HG02885 (cell line): Measurements from ENCODE around the gene SH3YL1.

Source experiments
- ATAC-seq: cut with Tn5 transposase; IDR thresholded peaks from one replicate; pipeline ENCODE4 v1.9.1; 2021; ENCODE audit warnings: mild to moderate bottlenecking; ENCODE audit not compliant: unreplicated experiment, poor library complexity

The SH3YL1 gene

DNA sequence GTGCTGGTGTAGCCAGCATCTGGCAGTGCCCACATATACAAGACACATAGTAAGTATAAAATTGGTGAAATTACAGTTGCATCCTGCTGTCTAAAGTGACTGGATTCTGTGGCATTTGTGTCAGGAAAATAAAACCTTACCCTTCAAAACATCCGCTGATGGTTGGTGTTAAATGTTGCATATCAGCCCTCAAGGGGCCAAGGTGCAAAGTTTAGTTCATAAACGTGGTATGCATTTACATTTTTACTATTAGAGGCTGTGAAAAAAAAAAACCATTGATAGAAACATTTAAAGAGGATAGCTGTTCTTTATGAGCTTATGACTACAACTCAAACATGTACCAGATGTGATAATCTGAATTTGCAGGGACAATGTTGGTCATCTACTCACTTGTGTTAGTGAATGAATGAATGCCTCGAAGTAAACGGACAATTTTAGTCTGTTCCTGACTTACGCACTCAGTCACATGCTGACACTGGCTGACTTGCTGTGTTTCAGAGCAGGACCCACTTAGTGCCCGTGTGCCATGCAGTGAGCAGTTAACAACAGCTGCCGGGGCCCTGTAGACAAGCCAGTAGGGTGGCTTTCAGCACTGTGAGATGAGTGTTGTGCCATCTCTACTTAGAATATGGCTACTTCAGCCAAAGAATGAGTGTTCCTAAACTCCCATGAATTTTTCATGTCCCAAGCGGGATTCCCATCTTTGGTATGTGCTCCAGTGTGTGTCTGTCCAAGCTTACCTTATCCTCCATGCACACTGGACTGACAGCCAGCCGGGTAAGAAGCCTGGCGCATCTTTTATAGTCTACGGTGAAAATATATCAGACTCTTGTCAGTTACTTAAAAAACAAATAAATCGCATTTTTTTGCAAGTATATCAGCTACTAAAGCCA is 18.8 kb upstream of the SH3YL1 start:
- no peak for ATAC-seq

DNA sequence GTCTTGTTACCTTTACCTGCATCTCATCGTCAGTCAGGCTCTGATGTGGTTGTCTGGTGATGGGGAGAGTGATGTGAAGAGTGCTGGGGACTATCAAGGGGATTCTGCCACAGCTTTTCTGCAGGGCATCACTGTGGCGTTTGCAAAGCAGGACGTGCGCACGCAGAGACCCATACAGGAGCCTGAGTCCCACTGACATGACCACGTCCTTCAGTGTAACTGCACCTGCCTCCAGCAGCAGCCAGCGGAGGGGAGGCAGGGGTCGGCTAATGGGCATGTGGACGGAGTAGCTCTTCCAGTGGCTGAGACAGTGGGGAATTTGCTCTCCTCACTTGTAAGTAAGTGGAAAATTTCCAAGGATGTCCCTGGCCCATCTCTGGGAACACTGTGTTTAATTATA is 17.5 kb upstream of the SH3YL1 start:
- no peak for ATAC-seq

DNA sequence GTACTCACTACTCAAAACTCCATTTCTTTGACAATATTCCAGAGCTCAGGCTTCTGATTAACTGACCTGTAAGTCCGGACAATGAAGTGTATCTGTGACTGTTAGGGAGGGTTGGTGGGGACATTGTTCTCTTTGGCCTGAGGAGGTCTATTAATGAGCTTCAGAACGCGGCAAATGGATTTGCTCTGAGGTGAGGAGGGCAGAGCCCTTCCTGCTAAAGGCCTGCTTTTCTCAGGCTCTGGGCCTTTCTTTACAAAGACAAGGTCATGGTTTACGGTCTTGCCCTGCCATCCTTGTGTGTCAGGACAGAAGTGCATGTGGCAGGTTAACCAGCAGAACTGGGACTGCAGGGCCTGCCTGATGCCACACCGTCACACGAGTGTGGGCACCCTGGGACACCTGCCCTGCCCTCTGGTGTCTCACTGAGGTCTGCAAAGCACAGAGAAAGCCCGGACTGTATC is 16.8 kb upstream of the SH3YL1 start:
- no peak for ATAC-seq

DNA sequence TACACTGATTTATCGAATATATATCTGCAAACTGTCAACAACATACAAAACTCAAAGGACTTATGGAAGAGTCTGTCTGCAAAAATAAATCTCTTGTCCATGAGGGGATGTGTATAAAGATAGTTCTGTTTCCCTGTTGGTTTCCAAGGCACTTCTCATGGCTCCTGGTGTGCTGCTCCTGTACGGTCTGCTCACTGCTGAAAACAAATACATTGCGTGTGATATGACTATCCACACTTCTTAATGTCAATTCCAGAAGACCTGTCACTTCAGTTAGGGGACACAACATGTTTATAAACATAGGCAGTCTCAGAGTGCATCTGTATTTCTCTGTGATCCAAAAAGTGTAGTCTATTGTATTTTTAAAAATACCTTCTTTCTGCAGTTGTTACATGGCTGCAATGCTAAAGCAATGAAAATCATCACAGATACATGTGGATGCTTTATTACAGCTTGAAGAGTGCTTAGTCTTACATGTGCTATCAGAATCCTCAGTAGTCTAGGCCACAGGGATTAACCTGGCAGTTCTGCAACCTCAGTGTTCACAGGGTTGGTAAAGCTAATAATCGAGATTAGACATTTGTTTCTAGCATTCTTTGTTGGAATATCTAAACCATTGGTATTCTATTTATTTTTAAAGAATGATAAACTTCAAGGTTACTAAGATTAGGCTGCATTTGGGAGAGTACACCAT is 16.3 kb upstream of the SH3YL1 start:
- no peak for ATAC-seq

DNA sequence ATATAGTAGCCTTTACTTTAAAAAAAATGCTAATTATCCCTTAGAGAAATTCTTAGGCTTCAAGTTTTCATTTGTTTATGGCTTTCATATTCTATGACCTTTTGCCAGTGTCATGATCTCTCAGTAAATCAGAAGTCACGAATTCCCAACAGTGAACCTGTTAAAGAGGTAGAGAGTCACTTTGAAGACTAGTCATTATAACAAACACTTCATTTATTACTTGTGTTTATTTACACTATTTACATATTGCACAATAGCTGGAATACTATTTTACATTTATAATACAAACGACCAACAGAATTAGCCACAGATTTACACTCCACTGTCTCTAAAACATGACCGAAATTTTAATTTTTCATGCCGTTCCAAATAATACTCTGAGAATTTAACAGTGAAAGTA is 15.5 kb upstream of the SH3YL1 start:
- no peak for ATAC-seq

DNA sequence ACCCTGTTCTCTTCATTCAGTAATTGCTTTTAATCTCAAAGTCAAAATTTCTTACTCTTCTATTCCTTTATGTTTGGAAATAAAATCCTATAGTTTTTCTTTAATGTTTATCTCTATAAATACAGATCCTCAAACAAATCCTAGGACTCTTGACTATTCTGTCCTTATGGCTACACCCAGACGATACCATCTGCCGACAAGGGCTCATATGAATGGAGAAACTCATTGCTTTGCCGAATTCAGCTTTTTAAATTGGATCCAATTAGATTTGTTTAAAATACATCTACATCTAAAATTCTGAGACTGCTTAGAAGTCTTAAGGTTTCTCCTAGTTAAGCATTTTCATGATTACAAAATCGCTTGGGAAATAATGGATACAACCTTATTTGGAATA is 15.1 kb upstream of the SH3YL1 start:
- ATAC-seq: no peak

DNA sequence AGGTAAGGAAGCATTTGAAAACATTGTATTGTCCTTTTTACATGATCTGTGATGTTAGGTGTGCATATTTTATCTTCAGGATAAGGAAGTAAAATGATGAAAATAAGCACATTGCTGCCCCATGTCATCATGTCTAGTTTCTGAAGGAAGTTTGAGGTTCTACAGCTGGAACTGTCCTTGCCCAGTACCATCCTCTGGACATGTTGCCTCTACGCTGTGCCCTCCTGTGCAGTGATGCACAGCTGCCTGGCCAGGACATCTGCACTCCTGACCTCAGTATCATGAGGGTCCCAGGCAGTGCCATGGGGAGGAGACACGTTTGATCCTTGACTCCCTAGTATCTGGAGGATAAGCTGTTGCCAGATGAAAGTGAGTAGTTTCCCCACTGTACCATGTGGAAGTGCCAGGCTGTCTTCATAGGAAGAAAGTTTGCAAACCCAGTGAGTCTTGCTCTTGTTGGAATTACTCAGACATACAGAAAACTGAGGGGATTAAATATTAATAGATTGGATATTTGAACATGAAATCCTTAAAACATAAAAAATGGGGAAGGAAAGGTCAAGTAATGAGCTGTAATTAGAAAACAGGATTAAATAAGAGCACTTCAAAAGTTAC is 14.6 kb upstream of the SH3YL1 start:
- no peak for ATAC-seq

DNA sequence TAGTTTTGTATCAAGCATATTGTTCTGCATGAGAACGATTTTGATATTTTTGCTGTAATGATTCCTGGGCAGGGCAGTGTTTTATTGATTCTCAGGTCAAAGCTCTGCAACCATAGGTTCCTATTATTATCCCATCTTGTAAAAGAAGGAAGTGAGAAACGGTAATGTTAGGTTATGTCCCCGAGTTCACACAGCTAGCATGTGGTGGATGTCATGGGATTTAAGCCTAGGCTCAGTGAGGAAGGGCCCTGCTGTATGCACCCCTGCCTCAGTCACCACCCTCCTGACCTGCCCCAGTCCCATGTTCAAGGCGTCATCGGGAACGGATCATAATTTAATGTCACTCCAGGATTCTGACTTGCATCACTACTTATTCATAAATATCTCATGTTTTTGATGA is 11.6 kb upstream of the SH3YL1 start:
- ATAC-seq: peak; percentile 97

DNA sequence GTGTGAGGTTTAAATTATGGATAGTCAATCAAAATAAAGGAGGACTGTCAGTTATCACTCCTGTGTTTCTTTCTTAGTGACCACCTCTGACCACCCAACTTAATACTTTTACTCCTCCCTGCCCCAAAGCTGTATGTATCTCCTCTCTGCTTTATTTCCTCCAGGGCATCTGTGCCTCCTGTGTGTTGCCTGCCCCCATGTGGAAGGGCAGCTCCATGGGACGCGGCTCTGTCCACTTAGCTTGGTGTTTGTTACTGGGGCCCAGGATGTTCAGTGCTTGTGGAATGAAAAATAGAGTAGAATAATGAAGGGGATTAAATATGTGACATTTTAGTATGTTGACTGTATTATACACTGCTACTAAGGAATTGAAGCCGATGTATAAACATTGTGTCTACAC is 10.7 kb upstream of the SH3YL1 start:
- no peak for ATAC-seq

DNA sequence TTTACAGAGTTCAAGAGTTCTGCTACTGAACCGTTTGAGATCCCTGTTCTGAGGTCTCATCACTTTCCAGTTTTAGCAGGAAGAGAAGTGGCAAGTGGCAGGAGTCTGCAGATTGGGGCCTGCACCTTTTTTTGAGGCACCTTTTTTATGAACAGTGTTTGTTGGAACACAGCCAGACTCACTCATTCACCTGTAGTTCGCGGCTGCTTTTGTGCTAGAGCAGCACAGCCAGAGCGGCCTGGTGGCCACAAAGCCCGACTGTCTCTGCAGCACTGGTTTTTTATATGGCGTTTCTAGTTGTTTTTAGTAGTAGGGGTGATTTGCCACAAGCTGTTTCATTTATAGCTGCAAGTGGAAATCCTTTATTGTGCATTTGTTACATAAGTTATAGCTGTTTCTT is 9.5 kb upstream of the SH3YL1 start:
- no peak for ATAC-seq

DNA sequence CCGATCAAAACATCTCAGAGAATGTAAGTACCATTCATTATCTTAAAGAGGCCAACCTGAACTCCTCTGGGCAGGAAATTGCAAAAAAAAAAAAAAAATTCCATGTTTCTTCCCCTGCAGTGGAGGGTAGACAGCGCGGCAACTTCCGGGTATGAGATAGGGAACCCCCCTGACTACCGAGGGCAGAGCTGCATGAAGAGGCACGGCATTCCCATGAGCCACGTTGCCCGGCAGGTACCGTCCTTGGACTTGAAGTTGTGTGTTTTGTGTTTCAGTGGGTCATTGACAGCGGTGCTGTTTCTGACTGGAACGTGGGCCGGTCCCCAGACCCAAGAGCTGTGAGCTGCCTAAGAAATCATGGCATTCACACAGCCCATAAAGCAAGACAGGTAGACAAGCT is 8.1 kb upstream of the SH3YL1 start:
- no peak for ATAC-seq

DNA sequence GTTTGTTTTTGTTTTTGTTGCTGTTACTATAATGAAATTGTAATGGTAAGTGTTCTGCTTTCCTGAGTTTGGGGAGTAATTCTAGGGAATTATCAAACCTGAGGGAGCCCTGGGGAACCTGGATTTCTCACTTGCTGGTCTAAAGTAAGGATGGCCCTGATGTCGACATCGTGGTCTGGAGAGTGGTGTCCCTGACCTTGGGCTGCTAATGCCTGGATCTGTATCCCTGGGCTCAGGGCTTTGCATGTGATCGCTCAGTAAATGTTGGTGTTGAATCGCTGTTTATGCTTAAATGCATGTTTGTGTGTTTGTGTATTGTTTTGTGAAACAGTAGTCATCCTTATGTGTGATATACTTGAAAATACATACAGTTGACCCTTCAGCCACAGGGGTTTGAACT is 7.0 kb upstream of the SH3YL1 start:
- no peak for ATAC-seq

DNA sequence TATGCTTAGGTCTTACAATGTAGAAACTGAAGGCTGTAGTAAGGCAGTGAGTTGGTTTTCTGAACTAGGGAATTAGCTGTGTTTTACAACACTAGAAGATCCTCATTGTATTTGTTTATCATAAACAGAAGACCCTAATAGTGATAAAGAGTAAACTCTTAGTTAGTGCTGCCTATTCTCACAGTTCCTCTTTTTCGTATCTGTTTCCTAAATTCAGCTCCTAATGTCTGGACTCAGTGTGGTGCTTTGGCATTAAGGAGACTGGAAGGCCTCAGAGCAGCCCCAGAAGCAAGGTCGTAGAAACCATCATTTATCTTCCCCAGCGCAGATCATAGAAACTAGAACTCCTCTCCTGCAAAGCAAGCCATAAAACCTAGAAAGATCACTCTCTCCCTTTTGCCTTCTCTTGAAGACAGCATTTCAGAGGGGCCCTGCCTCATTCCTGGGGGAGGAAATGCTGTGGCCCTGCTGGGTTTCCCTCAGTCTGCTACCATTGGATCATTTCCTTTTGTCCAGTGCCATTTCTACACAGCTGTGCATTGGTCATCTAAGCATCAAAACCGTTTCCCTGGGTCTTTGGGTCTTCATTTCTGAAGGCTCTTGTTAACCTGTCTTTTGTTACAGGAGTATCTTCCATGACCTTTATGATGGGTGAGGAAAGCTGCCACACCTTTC is 5.7 kb upstream of the SH3YL1 start:
- ATAC-seq: no peak

DNA sequence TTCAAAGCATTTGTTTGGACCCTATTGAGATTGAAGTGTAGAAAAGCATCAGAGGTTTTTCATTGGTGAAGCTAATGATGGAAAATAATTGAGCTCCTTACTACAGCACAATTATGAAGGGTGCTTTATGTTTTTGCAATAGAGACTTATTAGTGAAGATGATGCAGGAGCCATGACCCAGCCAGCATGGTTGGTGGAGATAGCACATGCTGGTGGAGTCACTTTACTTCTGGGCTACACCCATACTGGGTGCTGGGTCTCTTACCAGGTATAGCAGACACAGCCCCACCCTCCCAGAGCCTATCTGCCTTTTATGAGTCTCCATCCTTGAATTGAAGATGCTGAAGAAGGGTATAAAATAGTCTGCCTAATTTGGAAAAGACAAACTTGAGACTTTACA is 4.5 kb upstream of the SH3YL1 start:
- ATAC-seq: no peak

DNA sequence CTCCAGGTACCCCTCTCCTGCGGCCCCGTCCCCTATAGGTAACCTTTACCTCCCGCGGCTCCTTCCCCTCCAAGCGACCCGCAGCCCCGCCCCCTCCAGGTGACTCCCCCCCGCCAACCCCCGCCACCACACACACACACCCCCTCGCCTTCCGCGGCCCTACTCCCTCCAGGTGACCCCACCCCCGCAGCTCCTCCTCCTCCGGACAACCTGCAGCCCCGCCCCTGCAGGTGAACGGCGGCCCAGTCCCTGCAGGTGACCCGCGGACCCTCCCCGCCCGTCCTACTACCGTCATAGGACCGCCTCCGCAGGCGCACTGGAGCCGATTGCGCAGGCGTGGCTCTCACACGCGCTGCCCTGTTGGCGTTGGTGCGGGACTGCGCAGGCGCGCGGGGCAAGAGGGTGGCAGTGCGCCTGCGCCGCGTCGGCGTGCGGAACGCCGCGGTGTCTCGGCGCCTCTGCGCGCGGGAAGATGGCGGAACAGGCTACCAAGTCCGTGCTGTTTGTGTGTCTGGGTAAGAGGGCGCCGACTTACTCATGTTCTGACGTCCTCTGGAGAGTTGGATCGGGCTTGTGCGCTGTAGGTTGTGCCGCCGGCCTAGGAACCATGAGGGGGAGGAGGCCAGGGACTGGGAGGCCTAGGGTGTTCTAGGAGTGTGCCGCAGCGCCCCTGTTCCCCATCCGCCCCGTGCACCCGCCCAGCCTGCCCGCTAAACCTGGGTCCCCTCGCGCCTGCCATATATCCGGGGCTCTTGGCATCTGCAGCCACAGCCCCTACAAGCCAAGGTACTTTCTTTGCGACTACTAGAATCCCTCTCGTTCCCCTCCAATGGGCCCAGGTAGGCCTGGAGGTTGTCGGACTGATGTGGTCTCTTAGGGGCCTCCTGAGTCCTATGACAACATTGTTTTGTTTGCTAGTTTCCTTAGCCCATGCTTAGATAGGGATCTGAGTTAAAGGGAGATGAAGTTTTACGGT is 949 bp upstream of the SH3YL1 start, which contains the start of gene ACP1:
Gene ACP1 (plus strand): TSS at position 455 of the 976 bp plus-strand sequence. CDS start 18 bp downstream, at position 473.
- ATAC-seq: peak; percentile 83

DNA sequence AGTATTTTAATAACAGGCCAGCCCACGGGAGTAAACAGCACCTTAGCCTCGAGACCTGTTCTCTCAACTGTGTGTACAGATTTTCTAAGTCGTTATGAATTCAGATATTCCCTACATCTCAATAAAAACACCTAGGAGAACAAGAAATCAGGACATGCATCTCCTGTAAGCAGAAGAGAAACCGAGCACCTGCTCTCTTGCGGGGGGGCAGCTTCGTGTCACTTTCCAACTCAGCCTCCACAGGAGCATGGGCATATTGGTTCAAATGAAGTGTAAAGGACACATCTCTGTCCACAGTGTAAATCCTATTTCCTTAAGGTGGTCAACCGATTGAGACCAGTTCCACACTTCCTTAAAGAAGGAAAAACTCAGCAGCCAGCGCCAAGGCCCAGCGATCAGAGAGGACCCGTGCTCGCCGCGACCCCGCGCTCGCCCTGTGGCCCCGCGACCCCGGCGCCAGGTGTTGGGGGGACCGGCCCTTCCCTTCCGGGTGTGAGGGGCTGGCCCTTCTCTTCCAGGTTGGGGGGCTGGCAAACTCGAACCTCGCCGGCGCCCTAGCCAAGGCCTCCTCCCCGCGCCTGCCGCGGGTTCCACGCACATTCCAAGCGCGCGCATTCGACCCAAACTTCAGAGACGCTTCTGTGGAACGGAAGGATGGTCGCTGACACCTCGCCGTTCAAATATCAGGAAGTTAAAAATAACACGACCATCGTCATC is 652 bp downstream of the SH3YL1 start:
- ATAC-seq: no peak

DNA sequence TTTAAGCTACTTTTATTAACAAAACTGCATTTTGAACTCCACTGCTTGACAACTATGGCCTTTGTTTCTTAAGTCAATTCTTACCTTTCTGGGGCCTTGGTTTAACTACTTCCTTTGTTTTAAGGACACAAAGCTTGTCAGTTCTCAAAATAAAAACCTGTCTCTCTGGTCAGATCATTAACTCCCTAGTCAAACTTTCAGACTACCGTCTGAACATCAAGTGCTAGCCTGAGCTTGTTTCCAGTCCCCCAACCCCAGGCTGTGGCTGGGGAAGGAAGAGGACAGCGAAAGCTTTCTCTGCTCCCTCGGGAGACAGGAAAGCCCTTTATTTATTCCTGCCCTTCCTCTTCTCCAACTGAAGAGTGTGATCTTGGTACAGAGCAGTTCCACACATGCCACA is 1.7 kb downstream of the SH3YL1 start:
- ATAC-seq: no peak

DNA sequence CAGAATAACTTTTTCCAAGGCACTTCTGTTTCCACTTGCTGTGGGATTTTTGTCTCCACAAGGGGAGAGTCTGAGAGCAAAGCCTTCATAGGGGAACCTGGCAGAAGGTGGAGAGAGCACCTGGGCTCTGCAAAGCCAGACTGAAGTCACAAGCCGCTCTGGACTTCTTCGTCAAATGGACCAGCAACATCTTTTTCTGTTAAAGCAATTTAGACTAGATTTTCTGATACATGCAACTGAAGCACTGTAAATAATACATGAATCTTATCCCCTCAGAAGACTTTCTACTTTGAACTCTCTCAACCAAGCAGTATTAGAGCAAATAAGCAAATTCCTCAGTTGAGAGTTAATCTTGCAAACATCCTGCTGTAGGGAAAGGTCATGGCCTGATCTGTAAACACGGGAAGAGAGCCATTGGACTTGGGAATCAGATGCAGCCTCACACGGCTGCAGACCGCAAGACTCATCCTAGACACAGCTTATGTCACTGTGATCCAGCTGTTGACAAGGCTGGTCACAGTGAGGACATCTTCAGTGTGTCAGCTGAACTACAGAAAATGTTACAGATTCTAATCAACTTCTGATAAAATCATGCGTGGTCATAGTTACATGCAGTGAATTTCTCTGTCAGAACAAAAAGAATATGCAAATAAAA is 3.2 kb downstream of the SH3YL1 start:
- no peak for ATAC-seq
